HG03442 (cell line): Measurements from ENCODE around the gene HOXB7.

Experiments used
- ATAC-seq: cut with Tn5 transposase; IDR thresholded peaks from one replicate; pipeline ENCODE4 v1.9.1; 2021; ENCODE audit warnings: mild to moderate bottlenecking, moderate library complexity; ENCODE audit not compliant: unreplicated experiment

Gene HOXB7

DNA sequence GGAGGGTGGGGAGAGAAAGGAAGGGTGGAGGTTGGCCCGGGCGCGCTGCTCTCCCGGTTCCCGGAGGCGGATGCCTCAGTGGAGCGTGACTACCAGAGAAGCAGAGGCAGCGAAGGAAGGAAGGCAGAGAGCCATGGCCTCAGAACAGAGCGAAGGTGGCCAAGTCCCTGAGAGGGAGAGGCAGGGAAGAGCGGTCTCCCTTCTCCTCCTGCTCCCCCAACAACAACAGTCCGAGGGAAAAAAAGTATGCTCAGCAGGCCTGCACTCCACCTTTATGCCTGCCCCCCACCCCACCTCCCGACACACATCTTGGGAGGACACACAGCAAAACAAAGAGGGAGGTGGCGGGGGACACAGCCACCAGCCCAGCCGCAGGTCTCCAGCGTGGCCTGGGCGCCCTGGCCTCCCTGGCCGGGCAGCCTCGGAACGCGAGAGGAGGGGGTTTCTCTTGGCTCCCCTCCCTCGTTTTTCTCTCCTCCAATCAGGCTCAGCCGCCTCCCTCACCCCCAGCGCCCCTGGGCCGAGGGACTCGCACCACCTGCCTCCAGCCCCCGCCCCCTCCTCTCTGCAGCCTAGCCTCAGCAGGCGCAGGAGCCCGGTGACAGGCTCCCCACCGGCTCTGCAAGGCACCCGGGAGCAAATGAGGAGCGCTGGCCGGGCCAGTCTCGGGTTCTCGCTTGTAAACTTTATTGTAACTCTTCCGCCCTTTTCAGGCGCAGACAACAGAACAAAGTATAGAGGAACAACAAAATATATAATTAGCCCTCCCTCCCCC is 1.1 kb upstream of the HOXB7 start:
- no peak for ATAC-seq

DNA sequence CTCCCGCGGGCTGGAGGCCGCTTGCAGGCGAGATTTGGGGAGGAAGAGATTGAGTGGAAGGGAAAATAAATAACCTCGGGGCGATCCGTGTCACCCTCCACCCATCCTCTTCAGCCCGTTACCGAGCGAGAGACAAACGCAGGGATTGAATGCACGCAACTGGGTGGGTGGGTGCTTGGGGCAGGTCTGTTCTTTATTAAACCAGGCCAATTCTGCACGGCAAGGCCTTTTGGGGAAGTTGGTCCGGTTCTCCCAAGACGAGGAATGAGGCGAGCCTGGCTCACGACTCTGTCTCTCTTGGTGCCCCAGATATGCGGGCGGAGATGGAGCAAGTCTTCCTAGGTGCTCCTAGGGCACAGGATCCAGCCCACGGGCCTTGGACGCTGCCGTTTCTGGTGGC is 396 bp upstream of the HOXB7 start:
- no peak for ATAC-seq

DNA sequence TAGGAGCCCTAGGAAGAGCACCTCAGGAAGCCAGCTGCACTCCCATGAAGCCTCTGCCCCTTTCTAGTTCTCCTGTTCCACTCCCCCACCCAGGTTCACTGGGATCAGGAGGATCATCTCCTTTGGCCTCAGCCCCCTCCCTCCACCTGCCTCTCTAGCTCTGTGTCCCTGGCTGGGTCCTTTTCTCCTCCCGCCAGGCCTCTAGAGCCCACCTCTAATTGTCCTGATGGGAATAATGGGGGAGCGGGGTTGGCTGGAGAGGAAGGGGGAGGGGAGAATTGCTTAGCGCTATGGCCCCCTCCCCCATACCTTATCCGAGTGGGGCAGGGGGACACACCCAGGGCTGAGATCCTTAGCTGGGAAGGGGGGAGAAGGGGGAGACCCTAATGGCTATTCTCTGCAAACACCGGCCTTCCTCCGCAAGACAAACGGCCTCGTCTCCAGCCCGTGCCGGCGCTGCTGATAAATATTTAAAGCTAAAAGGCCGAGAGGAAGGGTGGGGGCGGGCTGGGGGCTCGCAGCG is 997 bp downstream of the HOXB7 start:
- ATAC-seq = no peak

DNA sequence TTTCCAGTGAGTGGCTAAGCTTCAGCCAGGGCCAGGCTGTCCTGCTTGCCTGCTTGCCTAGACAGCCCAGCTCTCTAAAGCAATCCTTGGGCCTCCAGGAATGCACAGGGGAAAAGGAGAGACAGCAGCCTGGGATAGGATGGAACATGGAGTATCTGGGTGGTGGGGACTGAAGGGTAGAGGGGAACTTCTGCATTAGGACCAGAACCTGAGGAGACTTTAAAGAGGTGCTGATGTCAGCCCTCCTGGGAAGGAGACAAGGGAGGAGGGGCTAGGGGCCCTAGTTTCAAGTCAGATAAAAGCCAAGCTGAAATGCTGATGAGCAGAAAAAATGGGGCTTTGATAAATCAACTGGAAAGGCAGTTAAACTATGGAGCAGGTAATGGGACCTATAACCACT is 1.8 kb downstream of the HOXB7 start:
- ATAC-seq = no peak

DNA sequence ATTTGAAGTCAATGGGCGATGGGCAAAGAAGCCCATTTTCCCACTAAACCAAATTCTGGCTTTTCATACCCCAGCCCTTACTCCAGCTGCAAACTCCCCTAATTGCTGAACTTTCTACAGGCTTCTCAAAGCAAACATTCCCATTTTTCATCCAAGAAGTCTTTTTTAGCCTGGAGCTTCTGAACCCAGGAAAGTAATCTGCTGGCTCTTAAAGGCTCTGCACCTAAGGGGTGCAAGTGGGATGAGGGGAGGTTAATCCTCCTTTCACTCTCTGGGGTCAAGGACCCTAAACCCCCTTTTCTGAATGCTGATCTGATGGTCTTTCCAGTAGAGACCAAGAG is 2.4 kb downstream of the HOXB7 start:
- no peak for ATAC-seq

DNA sequence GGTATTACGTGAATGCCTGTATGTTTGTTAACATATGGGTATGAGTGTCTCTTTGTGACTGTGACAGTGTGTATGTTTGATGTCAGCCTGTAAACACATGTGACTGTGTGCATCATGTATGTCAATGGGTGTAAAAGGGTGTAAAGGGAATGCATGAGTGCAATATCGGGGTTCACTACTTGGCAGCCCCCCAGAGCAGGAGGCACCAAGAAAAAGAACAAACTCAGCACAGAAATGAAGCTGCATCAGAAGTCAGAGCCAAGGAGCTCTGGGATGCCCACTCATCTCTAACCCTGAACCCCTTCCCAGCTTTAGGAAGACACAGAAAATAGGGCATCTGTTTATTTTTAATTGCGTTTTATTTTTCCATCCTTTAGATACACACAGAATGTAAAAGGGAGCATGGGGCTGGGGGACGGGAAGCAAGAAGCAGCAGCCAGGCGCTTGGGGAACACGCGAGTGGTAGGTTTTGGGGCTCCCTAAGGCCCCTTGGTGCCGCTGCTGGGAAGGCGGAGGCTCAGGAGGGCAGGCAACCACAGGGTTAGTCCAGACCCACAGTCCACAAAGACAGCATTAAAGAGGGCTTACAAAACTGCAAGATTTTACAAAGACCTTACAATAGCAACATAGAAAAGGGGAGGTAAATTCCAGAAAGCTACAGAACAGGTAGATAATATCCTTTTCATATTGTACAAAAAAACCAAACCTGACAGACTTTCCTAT is 3.8 kb downstream of the HOXB7 start:
- no peak for ATAC-seq

DNA sequence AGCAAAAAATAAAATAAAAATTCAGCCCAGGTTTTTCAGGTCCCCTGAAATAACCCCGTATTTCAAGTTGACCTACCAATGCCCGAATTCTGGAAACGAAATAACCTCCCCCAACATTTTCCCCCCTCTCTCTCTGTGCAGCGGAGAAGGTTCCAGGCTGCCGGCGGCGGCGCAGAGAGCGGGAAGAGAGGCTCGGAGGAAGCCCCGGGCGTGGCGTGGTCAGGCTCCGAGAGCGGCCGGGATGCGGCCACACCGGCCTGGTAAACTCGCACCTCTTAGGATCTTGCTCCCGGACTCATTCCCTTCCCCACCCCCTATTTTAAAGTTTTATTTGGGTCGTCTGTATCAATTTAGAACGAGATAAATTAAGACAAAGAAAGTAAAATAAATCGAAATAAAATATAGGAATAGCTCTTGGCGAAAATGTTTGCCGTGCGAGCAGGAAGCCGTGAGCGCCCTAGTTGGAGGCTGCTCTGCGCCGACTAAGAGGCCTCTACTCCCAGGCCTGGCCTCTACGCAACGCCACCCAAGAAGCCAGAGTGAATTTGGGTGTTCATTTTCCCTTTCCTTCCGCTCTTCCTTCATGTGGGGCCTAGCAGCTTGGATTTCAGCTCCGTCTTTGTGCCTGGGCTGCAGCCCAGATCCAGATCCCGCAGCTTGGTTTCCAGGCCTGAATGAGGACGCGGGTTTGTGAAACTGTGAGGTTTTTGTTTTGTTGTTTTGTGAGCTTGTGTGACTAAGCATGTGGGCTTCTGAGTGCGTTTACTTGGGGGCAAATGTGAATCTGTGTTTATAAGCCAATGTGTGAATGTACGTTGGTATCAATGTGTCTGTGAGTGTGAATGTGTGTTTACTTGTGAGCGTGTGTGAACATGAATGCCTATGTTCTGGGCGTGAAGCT is 4.6 kb downstream of the HOXB7 start:
- no peak for ATAC-seq

DNA sequence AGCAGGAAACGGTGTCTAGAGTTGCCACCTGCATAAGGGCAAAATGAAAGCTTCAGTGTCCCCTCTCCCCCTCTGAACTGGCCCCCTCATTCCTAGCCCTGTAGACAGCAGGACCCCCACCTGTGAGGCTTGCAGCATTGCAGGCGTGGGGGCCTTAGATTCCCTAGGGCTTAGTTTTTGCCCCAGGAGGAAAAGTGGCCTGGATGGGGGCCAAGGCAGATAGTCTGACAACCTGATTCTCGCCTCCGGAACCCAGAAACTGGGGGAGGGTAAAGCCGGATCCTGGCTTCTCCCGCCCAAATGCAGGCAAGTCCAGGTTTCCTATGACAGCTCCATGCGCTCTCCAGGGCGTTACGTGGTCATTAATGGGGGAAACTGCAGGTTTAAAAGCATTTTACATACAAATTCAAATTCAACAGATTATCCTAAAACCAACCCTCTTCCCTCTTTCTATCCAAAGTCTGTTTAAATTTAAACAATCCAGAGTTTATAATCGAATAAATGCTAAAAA is 5.4 kb downstream of the HOXB7 start:
- no peak for ATAC-seq

DNA sequence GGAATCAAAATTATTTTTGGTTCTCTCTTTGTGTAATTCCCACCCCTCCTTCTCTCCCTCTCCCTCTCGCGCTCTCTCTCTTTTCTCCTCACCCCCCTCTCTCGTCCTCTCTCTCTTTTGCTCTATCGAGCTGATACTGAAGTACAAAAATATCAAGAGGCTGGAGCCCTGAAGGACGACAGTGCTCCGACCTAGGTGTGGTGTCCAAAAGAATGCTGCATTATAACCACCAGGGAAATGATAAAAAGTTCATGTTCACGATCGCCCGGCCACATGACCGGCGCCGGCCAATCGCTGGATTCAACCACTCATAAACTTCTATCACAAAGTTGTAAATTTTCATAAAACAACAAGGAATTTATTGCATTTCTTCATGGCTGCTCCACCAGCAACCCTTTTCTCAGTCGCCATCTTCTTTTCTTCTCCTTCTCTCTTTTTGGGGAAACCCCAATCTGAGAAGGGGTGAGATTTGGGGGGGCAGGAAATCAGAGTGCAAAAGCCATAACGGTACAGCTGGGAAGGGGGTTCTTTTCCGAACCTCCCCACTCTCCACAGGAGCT is 6.0 kb downstream of the HOXB7 start, which contains the start of gene HOXB6:
TSS of gene HOXB6 (minus strand) at position 217 of the 560 bp plus-strand sequence. CDS start 6,836 bp downstream, outside the sequence.
- no peak for ATAC-seq

DNA sequence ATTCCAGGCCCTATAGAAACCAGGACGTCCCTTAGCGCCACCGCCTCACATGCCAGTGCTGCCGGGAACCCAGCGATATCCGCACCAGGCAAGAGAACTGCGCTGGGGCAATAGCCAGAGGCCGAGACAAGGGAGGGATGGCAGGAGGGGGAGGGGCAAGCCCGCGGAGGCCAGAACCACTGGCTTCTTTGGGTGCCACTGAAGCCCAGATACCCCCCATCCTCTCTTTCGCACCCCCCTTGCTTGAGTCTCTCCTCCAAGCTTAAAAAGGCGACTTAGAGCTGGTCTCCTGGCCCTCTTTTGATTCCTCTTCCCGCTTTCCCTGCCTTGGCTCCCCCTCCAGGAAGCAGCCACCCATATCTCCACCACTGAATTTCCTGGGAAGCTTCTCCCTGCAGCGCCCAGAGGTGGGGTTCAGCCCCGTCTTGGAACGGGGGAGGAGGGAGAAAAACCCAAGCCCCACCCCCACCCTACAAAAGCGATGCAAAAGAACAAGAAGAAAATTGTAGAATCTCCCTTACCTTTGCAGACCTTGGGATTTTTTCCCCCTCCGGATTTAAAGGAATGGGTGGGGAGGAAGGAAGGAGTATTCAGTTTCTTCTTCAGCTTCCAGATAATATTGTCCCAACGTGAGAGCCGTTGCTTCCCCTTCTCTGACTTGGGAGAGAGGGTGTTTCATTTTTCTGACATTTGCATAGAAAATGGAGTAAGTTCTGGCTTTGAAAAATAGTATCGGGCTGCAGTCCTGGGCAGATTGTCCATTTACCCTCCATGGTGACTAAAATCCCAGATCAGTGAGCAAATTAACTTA is 6.7 kb downstream of the HOXB7 start:
- no peak for ATAC-seq

DNA sequence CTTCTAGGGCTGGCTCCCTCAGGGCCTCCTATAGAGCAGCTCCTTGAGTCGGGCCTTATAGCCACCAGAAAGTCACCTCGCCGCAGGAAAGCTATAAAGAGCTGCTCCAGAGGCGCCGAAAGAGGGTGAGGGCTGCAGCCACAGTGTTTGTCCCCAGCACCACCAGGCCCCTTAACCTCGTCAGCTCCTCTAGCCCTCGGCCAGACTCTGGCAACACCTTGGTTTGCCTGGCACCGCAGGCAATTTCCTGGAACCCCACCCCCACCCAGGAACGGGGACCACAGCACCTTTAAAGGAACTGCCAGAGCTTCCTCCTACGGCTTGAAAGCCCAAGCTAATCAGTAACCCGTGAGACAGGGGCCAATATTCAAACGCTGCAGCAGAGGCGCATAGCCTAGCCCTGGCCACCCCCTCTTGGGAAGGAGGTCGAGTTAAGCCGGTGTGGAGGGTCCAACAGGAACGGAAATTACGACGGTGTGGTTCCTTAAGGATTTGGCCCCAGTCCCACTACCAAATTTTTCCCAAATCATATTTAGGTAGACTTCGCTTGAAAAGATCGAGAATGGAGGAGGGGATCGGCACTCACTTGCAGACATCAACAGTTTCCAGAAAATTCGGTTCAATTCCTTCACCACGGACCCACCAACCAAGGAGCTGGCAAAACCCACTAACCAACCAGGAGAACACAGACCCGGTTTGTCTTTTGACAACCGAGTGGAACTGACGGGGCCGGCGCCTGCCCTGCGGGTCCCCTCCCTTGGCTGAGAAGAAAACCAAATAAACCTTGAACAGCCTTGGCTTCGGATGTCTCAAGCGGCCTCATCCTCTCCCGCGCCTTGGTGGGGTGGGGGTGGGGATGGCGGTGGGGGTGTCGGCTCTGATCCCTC is 9.0 kb downstream of the HOXB7 start:
- ATAC-seq = no peak

DNA sequence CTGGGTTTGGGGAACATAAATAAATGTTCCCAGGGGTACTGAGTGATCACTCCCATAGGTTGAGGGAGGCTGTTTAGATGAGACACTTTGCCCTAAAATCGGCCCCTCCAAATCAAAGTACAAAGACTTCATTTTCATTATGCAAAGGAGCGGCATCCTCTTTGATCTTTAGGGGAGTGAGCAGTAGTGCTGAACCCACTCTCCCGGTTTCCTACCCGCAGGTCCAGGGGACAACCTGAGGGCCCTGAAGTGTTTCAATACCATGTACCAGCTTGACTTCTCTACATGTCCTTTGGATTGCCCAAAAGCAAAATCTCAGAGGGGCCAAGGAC is 9.6 kb downstream of the HOXB7 start:
- ATAC-seq = no peak

DNA sequence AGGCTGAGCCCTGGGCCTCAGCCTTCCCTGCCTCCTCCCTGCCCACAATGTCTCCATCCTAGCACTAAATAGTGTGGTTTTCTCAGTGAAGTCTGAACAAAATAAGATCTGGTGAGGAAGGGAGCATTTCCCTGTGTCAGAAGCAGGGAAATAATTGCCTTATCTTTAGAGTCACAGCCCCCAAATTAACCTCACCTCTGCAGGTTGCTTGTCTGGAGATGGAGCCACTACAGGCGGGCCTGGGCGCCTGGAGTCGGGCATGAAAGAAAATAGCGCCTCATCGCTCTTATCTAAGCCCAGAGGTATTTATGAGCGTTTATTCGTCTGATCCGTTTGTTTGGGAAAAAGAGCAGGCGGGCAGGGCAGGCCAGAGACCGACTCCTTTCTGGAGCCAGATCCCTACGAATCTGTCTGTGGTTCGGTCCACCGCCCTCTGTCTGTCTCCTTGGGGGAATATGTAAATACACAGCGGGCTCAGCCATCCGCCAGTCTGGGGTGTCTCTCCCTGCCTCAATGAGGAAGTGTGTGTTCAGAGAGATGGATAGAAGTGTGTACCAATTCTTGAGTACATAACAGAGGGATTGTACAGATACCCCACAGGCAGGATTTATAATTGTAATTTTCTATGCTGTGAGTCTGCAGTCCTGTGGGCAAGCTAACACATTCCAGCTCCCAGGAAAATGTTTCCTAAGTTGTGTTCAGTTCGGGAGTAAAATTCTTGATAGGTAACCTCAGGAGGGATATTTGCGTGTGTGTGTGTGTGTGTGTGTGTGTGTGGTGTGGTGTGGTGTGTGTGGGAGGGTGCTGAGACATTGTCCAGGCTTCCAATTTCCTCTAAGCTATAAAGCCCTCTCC is 10.3 kb downstream of the HOXB7 start:
- no peak for ATAC-seq

DNA sequence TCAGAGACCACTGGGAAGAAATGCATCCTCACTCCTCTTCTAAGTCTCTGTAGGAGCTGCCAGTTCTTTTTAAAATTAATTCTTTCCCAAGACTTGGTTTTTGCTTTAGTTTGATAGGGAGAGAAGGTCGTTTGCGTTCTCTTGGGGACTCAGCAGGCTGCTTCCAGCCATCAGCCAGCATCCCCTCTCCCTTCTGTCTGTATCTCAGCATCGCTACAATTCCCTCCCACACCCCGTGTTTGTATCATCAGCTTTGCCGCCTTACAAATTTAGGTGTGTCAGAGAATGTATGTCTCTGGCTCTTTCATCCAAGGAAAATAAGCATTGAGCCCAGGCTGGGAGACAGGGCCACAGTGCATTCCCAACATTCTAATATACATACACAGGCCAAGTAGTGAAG is 11.5 kb downstream of the HOXB7 start:
- ATAC-seq = no peak

DNA sequence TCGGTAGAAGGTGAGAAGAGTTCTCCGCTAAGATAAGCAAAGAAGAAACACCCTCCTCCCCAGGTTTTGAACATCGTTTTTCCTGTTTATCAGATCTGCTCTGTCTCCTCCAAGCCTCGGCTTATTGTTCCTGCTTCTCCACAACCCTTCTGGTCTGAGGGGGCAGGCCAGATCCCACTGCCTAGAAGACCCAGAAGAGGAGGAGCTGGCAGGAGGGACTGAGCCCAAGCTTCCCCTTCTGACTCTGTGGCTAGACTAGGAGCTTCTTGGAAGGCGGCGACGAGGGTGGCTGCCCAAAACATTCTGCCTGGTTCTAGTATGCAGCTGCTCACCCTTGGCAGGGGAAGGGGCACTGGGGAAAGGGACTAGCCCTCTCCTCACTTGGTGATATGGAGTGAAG is 12.1 kb downstream of the HOXB7 start:
- no peak for ATAC-seq

DNA sequence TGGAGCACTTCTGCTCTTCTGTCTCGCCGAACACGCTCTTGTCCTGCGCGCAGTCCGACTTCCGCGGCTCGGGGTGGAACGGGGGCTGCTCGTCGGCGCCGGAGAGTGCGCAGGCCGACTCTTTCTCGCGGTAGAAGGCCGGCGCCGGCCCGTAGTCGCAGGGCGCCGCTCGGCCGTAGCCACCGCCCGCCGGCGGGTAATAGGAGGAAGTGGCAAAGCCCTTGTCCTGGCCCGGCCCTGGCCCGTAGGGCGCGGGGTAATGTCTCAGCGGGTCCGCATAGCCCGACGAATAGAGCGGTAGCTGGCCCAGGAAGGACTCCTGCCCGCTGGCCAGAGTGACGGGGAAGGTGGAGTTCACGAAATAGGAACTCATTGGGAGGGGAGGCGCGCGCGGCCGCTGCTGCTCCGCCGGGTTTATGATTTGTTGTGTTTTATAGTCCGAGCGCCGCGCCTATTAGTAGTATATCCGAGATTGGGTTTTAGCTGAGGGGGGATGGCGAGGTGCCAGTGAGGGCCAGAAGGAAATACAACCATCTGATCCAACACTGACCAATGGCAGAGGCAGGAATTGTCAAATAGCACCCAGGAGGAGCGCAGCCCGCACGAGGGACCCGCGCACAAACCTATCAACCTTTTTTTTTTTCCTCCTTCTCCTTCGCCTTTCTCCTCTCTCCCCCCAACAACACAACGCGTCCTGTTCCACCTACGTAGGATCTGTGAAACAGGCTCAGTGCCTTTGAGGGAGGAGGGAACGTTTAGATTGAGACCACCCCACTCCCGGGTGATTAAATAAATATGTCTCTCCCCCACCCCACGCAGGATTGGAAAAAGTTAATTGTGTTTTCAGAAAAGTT is 12.8 kb downstream of the HOXB7 start:
- no peak for ATAC-seq

DNA sequence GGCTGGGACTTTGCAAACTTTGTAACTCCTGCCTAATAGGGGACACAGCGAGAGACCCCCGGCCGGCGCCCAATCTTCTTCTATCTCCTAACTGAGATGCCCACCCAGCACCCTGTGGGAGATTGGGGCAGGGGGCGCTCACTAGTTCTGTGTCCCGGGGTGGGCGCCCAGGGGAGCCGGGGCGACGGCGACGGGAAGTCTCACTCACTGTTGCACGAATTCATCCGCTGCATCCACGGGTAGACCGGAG is 13.4 kb downstream of the HOXB7 start:
- no peak for ATAC-seq
